HCT116 (cell line): ENCODE results near the gene MAMSTR. TPM values are rescaled to one million over a fixed set of nuclear protein-coding genes. Genes with fewer than 3 reads are reported as not detected.
"Not testable (repeated sequence)": the region's sequence is repeated elsewhere in the genome, so short reads cannot be mapped to it uniquely, and the experiment has no call there.

Source experiments
- ATAC-seq: fragments of 200-7000 bp; cut with Tn5 transposase; 2 replicates; pipeline ENCODE4 v1.9.1; 2020; ENCODE audit warnings: mild to moderate bottlenecking, moderate library complexity
- BruUV-seq: library from RNA; stranded (reverse); fragments of 400-500 nt; replicated peaks from 2 replicates; lab custom pipeline; 2021; lab: Mats Ljungman, UMichigan
- CTCF ChIA-PET: fragments of 300-600 bp; sonication (Branson Sonifier 250); formaldehyde crosslinking; loops from one replicate; lab custom pipeline; 2021; ENCODE audit warnings: antibody characterized with exemption; lab: Charles Lee
- POLR2A ChIA-PET: fragments of 300-600, 350-600 bp; sonication (Branson Sonifier 250); formaldehyde crosslinking; loops from one replicate; lab custom pipeline; 2021; ENCODE audit warnings: antibody characterized with exemption; lab: Charles Lee
- RAD21 ChIA-PET, 2 experiments: fragments of 300-600 bp; sonication (Branson Sonifier 250); formaldehyde crosslinking; loops; one replicate each; lab custom pipeline; 2023; ENCODE audit warnings: low total read pairs in 2 of 2; ENCODE audit not compliant: uncharacterized antibody in 2 of 2, unreplicated experiment in 2 of 2, low non-redundant PET in 1 of 2; lab: Charles Lee
- DNase-seq: peaks from one replicate; pipeline ENCODE4 v3.0.0-alpha.2; 2010; ENCODE audit warnings: low read depth, low spot score
- H2AFZ ChIP-seq: fragments of 200-600 bp; shearing (Covaris generic), sonication (generic); 2 replicates; pipeline ENCODE4 v1.6.1; 2017; ENCODE audit warnings: low read depth, mixed run types, mixed read lengths, antibody characterized with exemption, low read length; ENCODE audit not compliant: poor library complexity, severe bottlenecking
- H3K27ac ChIP-seq: 2 replicates; pipeline ENCODE4 v1.5.1; 2012; ENCODE audit warnings: low read depth, low read length
- H3K27me3 ChIP-seq: fragments of 200-600 bp; sonication (generic); 2 replicates; pipeline ENCODE4 v1.6.1; 2016; ENCODE audit warnings: mixed run types, low read length, mixed read lengths; ENCODE audit not compliant: insufficient read depth
- H3K36me3 ChIP-seq, 2 experiments: fragments of 200-500 bp in 1 of 2; fragments of 200-600 bp in 1 of 2; sonication (Bioruptor generic) in 1 of 2; sonication (generic) in 1 of 2; 2 replicates each; pipeline versions ENCODE4 v1.5.1 to v1.6.1; 2014 to 2016; ENCODE audit warnings: low read length in 2 of 2, inconsistent platforms in 1 of 2, mixed read lengths in 1 of 2, mixed run types in 1 of 2; ENCODE audit not compliant: insufficient read depth in 2 of 2, control insufficient read depth in 1 of 2
- H3K4me1 ChIP-seq, 2 experiments: fragments of 200-600 bp in 1 of 2; sonication (generic) in 1 of 2; 2 replicates each; pipeline versions ENCODE4 v1.5.1 to v1.6.1; 2012 to 2017; ENCODE audit warnings: low read length in 2 of 2, inconsistent platforms in 1 of 2, mild to moderate bottlenecking in 1 of 2, mixed read lengths in 1 of 2, mixed run types in 1 of 2, moderate library complexity in 1 of 2; ENCODE audit not compliant: insufficient read depth in 2 of 2, control insufficient read depth in 1 of 2
- H3K4me2 ChIP-seq: fragments of 200-600 bp; sonication (generic); 2 replicates; pipeline ENCODE4 v1.6.1; 2017; ENCODE audit warnings: mixed run types, low read length, mixed read lengths
- H3K4me3 ChIP-seq, 2 experiments: fragments of 200-600 bp in 1 of 2; sonication (generic) in 1 of 2; replicated peaks in 1 of 2; 2 replicates each; pipeline ENCODE4 v1.5.1; 2011 to 2016; ENCODE audit warnings: low read length in 2 of 2, control low read depth in 1 of 2, low read depth in 1 of 2, mild to moderate bottlenecking in 1 of 2, mixed read lengths in 1 of 2, mixed run types in 1 of 2
- H3K79me2 ChIP-seq: fragments of 200-600 bp; sonication (generic); 2 replicates; pipeline ENCODE4 v1.6.1; 2017; ENCODE audit warnings: mild to moderate bottlenecking, mixed run types, low read length, moderate library complexity, mixed read lengths; ENCODE audit not compliant: insufficient read depth
- H3K9ac ChIP-seq: fragments of 200-600 bp; sonication (generic); 2 replicates; pipeline ENCODE4 v1.6.1; 2016; ENCODE audit warnings: low read length, mixed read lengths
- H3K9me2 ChIP-seq: fragments of 200-600 bp; sonication (generic), shearing (Covaris generic); 2 replicates; pipeline ENCODE4 v1.6.1; 2017; ENCODE audit warnings: mixed run types, mild to moderate bottlenecking, moderate library complexity; ENCODE audit not compliant: insufficient read depth
- H3K9me3 ChIP-seq, 2 experiments: fragments of 200-500 bp in 1 of 2; fragments of 200-600 bp in 1 of 2; sonication (Bioruptor generic) in 1 of 2; sonication (generic) in 1 of 2; 2 replicates each; pipeline ENCODE4 v1.6.1; 2014 to 2017; ENCODE audit warnings: low read length in 2 of 2, mixed read lengths in 2 of 2, inconsistent platforms in 1 of 2, low read depth in 1 of 2, mild to moderate bottlenecking in 1 of 2, mixed run types in 1 of 2, moderate library complexity in 1 of 2; ENCODE audit not compliant: control insufficient read depth in 1 of 2, insufficient read depth in 1 of 2
- H4K20me1 ChIP-seq: fragments of 200-600 bp; sonication (generic), shearing (Covaris generic); 2 replicates; pipeline ENCODE4 v1.6.1; 2017; ENCODE audit warnings: mixed run types, mild to moderate bottlenecking, moderate library complexity; ENCODE audit not compliant: insufficient read depth
- ELF1 ChIP-seq: IDR thresholded peaks from 2 replicates; pipeline ENCODE4 v1.6.1; 2012; ENCODE audit warnings: low read depth, borderline replicate concordance
- EZH2 ChIP-seq: fragments of 200-600 bp; sonication (generic); IDR thresholded peaks from 2 replicates; pipeline ENCODE4 v1.6.1; 2017; ENCODE audit warnings: antibody characterized with exemption, mixed run types
- POLR2A ChIP-seq: IDR thresholded peaks from 2 replicates; pipeline ENCODE4 v1.7.0; 2011; ENCODE audit warnings: borderline replicate concordance; ENCODE audit not compliant: insufficient read depth, insufficient read length; ENCODE audit errors: extremely low read depth
- TCF7L2 ChIP-seq: IDR thresholded peaks from 2 replicates; pipeline ENCODE4 v1.7.0; 2011; ENCODE audit warnings: borderline replicate concordance, inconsistent platforms; ENCODE audit not compliant: insufficient read depth, insufficient read length; ENCODE audit errors: extremely low read depth
- YY1 ChIP-seq: IDR thresholded peaks from 2 replicates; pipeline ENCODE4 v1.6.1; 2011; ENCODE audit warnings: low read length, low read depth, moderate library complexity, mild to moderate bottlenecking; ENCODE audit not compliant: insufficient replicate concordance; ENCODE audit errors: extremely low read depth
- intact Hi-C: fragments of 100-400 bp; cut with micrococcal nuclease; formaldehyde crosslinking; loops from 2 replicates; pipeline ENCODE4 v1.10.0; 2022
- total RNA-seq: library from RNA; stranded (reverse); gene quantifications from one replicate; pipeline ENCODE4 v1.2.1, GENCODE V29; 2021; ENCODE audit not compliant: unreplicated experiment
- TF ChIP-seq, protein P1 (sequence below): IDR thresholded peaks from 2 replicates; pipeline ENCODE4 v1.6.1; 2012; ENCODE audit warnings: low read depth

Gene MAMSTR
- total RNA-seq, 1 experiment from 2014 or later = 1.3 TPM

DNA sequence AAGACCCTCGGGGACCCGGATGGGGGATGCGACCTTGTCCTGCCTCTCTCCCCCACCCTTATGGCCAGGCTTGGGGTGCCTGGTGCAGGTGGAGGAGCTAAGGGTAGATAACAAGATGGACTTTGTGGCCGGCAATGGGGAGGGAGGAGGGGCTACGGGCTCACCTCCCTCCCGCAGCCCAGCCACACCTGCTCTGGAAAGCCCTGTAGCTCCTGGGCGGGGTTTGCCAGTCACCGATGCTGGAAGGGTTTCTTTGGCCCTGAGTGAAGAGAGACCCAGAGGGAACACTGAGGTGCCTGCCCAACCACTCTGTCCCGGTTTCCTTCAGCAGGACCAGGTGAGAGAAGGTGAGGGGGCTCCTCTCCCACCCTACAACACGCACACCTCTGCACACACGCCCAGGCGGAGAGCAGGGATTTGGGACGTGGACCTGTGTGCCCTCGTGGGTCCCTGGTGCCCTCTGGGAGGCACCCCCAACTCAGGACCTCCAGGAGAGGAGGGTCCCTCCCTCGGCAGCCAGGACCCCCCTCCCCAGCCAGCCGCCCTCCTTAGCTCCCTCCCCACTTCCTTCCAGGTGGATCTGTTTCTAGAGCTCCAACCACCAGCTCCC is 23.7 kb downstream of the MAMSTR start, which contains the start of gene FUT2 (continued):
- TF ChIP-seq YY1 (peak; percentile 7), POLR2A (peak; percentile 45)

DNA sequence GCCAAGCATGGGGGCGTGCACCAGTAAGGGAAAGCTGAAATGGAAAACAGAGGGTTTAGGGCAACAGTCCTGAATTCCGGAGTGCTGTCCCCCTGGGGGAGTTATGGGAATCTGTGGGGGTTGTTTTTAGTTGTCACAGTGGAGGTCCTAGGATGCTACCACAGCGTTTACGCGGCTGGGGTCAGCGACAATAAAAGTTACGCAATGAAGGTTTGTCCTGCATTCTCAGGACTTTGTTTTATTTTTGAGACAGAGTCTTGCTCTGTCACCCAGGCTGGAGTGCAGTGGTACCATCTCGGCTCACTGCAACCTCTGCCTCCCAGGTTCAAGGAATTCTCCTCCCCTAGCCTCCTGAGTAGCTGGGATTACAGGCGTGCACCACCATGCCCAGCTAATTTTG is 25.9 kb downstream of the MAMSTR start:
- H3K4me1 ChIP-seq = peaks cover 28 to 43% of the 10 kb centered on the region in 2 experiments
- H3K27ac ChIP-seq, ATAC-seq, H3K9me2 ChIP-seq, RAD21 ChIA-PET, H3K9ac ChIP-seq, H3K4me3 ChIP-seq, H2AFZ ChIP-seq, DNase-seq, H3K27me3 ChIP-seq, H3K36me3 ChIP-seq, CTCF ChIA-PET, BruUV-seq, H3K4me2 ChIP-seq, H4K20me1 ChIP-seq, H3K9me3 ChIP-seq, intact Hi-C loops: not testable (repeated sequence)
- H3K79me2 ChIP-seq = peaks cover 11% of the 10 kb centered on the region; the same call in 1 of the 2 replicates
- POLR2A ChIA-PET = interaction anchor here (0.6 kb wide), 1 partner anchor 17 kb away, joined by 3 read pairs; no protein-coding TSS in a partner anchor

DNA sequence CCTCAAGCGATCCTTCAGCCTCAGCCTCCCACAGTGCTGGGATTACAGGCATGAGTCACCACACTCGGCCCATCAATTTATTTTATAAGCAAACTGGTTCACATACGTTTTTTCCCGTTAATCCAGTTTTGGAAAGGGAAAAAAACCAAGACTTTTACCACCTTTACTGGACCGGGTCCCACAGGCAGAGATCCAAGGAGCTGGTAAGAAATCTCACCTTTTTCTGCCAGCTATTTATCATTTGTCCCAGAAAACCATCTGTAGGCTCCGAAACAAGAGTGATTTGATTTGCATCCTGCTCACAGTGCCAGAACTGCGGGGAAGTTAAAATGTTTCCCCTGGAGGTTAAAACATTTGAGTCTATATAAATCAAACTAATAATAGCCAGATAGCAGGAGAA is 30.1 kb downstream of the MAMSTR start:
- H3K4me3 ChIP-seq = no peak overlapping the region
- ATAC-seq = no peak
- H3K27ac ChIP-seq = no peak overlapping the region
- no peaks in the 10 kb centered on the region for H3K27me3 ChIP-seq
- ChIA-PET CTCF (interaction anchor here (1.1 to 1.2 kb wide), 2 partner anchors 14 to 44 kb away, joined by 3 to 4 read pairs; no protein-coding TSS in a partner anchor), RAD21 (no interaction called here), POLR2A (no interaction called here)
- H3K36me3 ChIP-seq = no peaks in the 10 kb centered on the region
- no peaks in the 10 kb centered on the region for H3K9me3 ChIP-seq
- H3K4me2 ChIP-seq = no peak overlapping the region
- peaks cover 20 to 22% of the 10 kb centered on the region in 2 experiments for H3K4me1 ChIP-seq
- intact Hi-C loops = no loop called here
- H4K20me1 ChIP-seq = no peaks in the 10 kb centered on the region
- TF ChIP-seq EZH2 = no peak
- no peak for TF ChIP-seq TCF7L2
- TF ChIP-seq, protein P1, sequence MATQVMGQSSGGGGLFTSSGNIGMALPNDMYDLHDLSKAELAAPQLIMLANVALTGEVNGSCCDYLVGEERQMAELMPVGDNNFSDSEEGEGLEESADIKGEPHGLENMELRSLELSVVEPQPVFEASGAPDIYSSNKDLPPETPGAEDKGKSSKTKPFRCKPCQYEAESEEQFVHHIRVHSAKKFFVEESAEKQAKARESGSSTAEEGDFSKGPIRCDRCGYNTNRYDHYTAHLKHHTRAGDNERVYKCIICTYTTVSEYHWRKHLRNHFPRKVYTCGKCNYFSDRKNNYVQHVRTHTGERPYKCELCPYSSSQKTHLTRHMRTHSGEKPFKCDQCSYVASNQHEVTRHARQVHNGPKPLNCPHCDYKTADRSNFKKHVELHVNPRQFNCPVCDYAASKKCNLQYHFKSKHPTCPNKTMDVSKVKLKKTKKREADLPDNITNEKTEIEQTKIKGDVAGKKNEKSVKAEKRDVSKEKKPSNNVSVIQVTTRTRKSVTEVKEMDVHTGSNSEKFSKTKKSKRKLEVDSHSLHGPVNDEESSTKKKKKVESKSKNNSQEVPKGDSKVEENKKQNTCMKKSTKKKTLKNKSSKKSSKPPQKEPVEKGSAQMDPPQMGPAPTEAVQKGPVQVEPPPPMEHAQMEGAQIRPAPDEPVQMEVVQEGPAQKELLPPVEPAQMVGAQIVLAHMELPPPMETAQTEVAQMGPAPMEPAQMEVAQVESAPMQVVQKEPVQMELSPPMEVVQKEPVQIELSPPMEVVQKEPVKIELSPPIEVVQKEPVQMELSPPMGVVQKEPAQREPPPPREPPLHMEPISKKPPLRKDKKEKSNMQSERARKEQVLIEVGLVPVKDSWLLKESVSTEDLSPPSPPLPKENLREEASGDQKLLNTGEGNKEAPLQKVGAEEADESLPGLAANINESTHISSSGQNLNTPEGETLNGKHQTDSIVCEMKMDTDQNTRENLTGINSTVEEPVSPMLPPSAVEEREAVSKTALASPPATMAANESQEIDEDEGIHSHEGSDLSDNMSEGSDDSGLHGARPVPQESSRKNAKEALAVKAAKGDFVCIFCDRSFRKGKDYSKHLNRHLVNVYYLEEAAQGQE = no peak
- TF ChIP-seq ELF1 = no peak
- BruUV-seq = no TSS peak
- H3K9me2 ChIP-seq = no peaks in the 10 kb centered on the region
- no peak overlapping the region for H3K9ac ChIP-seq
- no peak overlapping the region for H2AFZ ChIP-seq
- H3K79me2 ChIP-seq = no peaks in the 10 kb centered on the region
- no peak for DNase-seq
